RWPE2 (cell line): ENCODE measurements around the gene CDC42EP5.
"Not testable (repeated sequence)": the region's sequence is repeated elsewhere in the genome, so short reads cannot be mapped to it uniquely, and the experiment has no call there.

Experiments used
- ATAC-seq: fragments of 200-7000 bp; cut with Tn5 transposase; 3 replicates; pipeline ENCODE4 v1.9.1; 2021; ENCODE audit warnings: low read depth
- DNase-seq: peaks from one replicate; pipeline ENCODE4 v3.0.0-alpha.2; 2020; ENCODE audit warnings: low spot score
- H3K27ac ChIP-seq: fragments of 450-650 bp; 2 replicates; pipeline ENCODE4 v1.5.1; 2017; ENCODE audit warnings: mild to moderate bottlenecking; ENCODE audit not compliant: poor library complexity, severe bottlenecking
- H3K27me3 ChIP-seq: fragments of 250-450 bp; sonication (Bioruptor Pico); 2 replicates; pipeline ENCODE4 v1.5.1; 2021; ENCODE audit warnings: mild to moderate bottlenecking, moderate library complexity; ENCODE audit not compliant: insufficient read depth, poor library complexity, severe bottlenecking
- H3K36me3 ChIP-seq: fragments of 250-450 bp; sonication (Bioruptor Pico); 2 replicates; pipeline ENCODE4 v1.5.1; 2020; ENCODE audit warnings: low read depth, mild to moderate bottlenecking, moderate library complexity
- H3K4me1 ChIP-seq: fragments of 250-450 bp; sonication (Bioruptor Pico); 2 replicates; pipeline ENCODE4 v1.5.1; 2021; ENCODE audit warnings: mild to moderate bottlenecking, moderate library complexity; ENCODE audit not compliant: insufficient read depth, poor library complexity, severe bottlenecking
- H3K4me3 ChIP-seq: fragments of 250-450 bp; sonication (Bioruptor Pico); 2 replicates; pipeline ENCODE4 v1.5.1; 2021; ENCODE audit warnings: mild to moderate bottlenecking, moderate library complexity; ENCODE audit not compliant: severe bottlenecking
- H3K9me3 ChIP-seq: fragments of 250-450 bp; sonication (Bioruptor Pico); 2 replicates; pipeline ENCODE4 v1.5.1; 2021; ENCODE audit warnings: mild to moderate bottlenecking, moderate library complexity; ENCODE audit not compliant: severe bottlenecking
- CTCF ChIP-seq: fragments of 450-650 bp; IDR thresholded peaks from one replicate; pipeline ENCODE4 v1.5.1; 2017; ENCODE audit warnings: mild to moderate bottlenecking, moderate library complexity; ENCODE audit not compliant: poor library complexity, severe bottlenecking

CDC42EP5 gene

GRCh38 chr19:54470991-54471782, 1.9 kb downstream of the CDC42EP5 start:
- ATAC-seq (peak; percentile 34; the same call in 2 of the 3 replicates), DNase-seq (peak; percentile 67)
- H3K4me1 ChIP-seq: peaks cover 13% of the 10 kb centered on the region
- H3K27me3 ChIP-seq: no peaks in the 10 kb centered on the region
- peak overlapping the region; percentile 29 for H3K27ac ChIP-seq
- no peaks in the 10 kb centered on the region for H3K36me3 ChIP-seq
- peak overlapping the region; percentile 25 for H3K4me3 ChIP-seq
- no peak for TF ChIP-seq CTCF
- H3K9me3 ChIP-seq: no peaks in the 10 kb centered on the region

- no peak for DNase-seq
- no peaks in the 10 kb centered on the region for H3K27me3 ChIP-seq
- H3K9me3 ChIP-seq: no peaks in the 10 kb centered on the region
- no peaks in the 10 kb centered on the region for H3K36me3 ChIP-seq
- H3K4me3 ChIP-seq: no peak overlapping the region
- H3K4me1 ChIP-seq: peaks cover 13% of the 10 kb centered on the region
- no peak for TF ChIP-seq CTCF
- no peak overlapping the region for H3K27ac ChIP-seq
- no peak for ATAC-seq
These were observed 2.7 kb downstream of the CDC42EP5 start for GRCh38 chr19:54470276-54470887.

- no peak overlapping the region for H3K4me3 ChIP-seq
- DNase-seq (no peak), ATAC-seq (no peak)
- H3K36me3 ChIP-seq: no peaks in the 10 kb centered on the region
- TF ChIP-seq CTCF: no peak
- H3K27me3 ChIP-seq: no peaks in the 10 kb centered on the region
- peaks cover 13% of the 10 kb centered on the region for H3K4me1 ChIP-seq
- H3K9me3 ChIP-seq: no peaks in the 10 kb centered on the region
- H3K27ac ChIP-seq: no peak overlapping the region
These were observed 3.6 kb downstream of the CDC42EP5 start for GRCh38 chr19:54469496-54469934.

GRCh38 chr19:54466110-54466480, 7.0 kb downstream of the CDC42EP5 start:
- not testable (repeated sequence) for H3K9me3 ChIP-seq, H3K27me3 ChIP-seq, H3K27ac ChIP-seq, H3K4me3 ChIP-seq, DNase-seq, H3K36me3 ChIP-seq, ATAC-seq
- peaks cover 13% of the 10 kb centered on the region for H3K4me1 ChIP-seq

- ATAC-seq (no peak), DNase-seq (no peak)
- Histone ChIP-seq H3K27ac (peak overlapping the region; percentile 91), H3K4me3 (peak overlapping the region; percentile 69), H3K9me3 (no peaks in the 10 kb centered on the region), H3K4me1 (peaks cover 9% of the 10 kb centered on the region), H3K27me3 (no peaks in the 10 kb centered on the region), H3K36me3 (peaks cover 13% of the 10 kb centered on the region)
- TF ChIP-seq CTCF: no peak
These were observed 7.5 kb downstream of the CDC42EP5 start for GRCh38 chr19:54465426-54466109.
